AG04450 (cell line): ENCODE results near the gene ZNF451. TPM values are rescaled to one million over a fixed set of nuclear protein-coding genes. Genes with fewer than 3 reads are reported as not detected.
"Not testable (repeated sequence)": the region's sequence is repeated elsewhere in the genome, so short reads cannot be mapped to it uniquely, and the experiment has no call there.

Experiments used
- CTCF ChIA-PET: fragments of 300-600, 350-600 bp; formaldehyde crosslinking; extraction: SDS; loops from one replicate; lab custom pipeline; 2022; ENCODE audit warnings: antibody characterized with exemption, inconsistent platforms; lab: Charles Lee
- POLR2A ChIA-PET: fragments of 350-600 bp; formaldehyde crosslinking; extraction: SDS; loops from one replicate; lab custom pipeline; 2021; ENCODE audit warnings: antibody characterized with exemption, inconsistent platforms; lab: Yijun Ruan, JAX
- DNase-seq: peaks from one replicate; pipeline ENCODE4 v3.0.0-alpha.2; 2011; ENCODE audit warnings: low read depth, low spot score
- H3K27ac ChIP-seq: one replicate; pipeline ENCODE4 v1.5.1; 2012; ENCODE audit warnings: low read depth, low read length, control low read depth
- H3K27me3 ChIP-seq: one replicate; pipeline ENCODE4 v1.6.0; 2012; ENCODE audit warnings: low read length; ENCODE audit not compliant: control insufficient read depth, insufficient read depth
- H3K4me3 ChIP-seq: 2 replicates; pipeline ENCODE4 v1.5.1; 2011; ENCODE audit warnings: mild to moderate bottlenecking, low read depth, low read length, control low read depth
- H3K9me3 ChIP-seq: 2 replicates; pipeline ENCODE4 v1.5.1; 2012; ENCODE audit warnings: low read length; ENCODE audit not compliant: control insufficient read depth, insufficient read depth
- CTCF ChIP-seq: IDR thresholded peaks from 2 replicates; pipeline ENCODE4 v1.5.1; 2011; ENCODE audit warnings: low read depth, low read length, control low read depth, inconsistent platforms
- polyA plus RNA-seq: library from polyadenylated mRNA; depleted of rRNA; stranded (reverse); fragments of >200 nt; gene quantifications from 2 replicates; pipeline ENCODE4 v1.2.3, GENCODE V29; 2011

ZNF451 gene
- polyA plus RNA-seq, 1 experiment: 31.6 TPM

- H3K27me3 ChIP-seq: no peaks in the 10 kb centered on the region
- CTCF ChIA-PET: no interaction called here
- no peaks in the 10 kb centered on the region for H3K9me3 ChIP-seq
- H3K4me3 ChIP-seq: no peak overlapping the region
- no peak for TF ChIP-seq CTCF
- no peak overlapping the region for H3K27ac ChIP-seq
- POLR2A ChIA-PET: interaction anchor here (0.6 kb wide), 1 partner anchor 215 kb away, joined by 3 read pairs; no protein-coding TSS in a partner anchor
- DNase-seq: no peak
These were observed 4.5 kb upstream of the ZNF451 start for GRCh38 chr6:57085471-57085870.

- POLR2A ChIA-PET: no interaction called here
- Histone ChIP-seq H3K27ac (no peak overlapping the region), H3K4me3 (no peak overlapping the region), H3K9me3 (no peaks in the 10 kb centered on the region), H3K27me3 (no peaks in the 10 kb centered on the region)
- CTCF ChIA-PET: no interaction called here
- no peak for TF ChIP-seq CTCF
- no peak for DNase-seq
These were observed 3.1 kb upstream of the ZNF451 start for GRCh38 chr6:57086843-57087242.

- POLR2A ChIA-PET: interaction anchor here (0.8 kb wide), 1 partner anchor 48 kb away, joined by 6 read pairs; no protein-coding TSS in a partner anchor
- Histone ChIP-seq H3K27ac (no peak overlapping the region), H3K27me3 (no peaks in the 10 kb centered on the region), H3K9me3 (no peaks in the 10 kb centered on the region), H3K4me3 (no peak overlapping the region)
- TF ChIP-seq CTCF: no peak
- CTCF ChIA-PET: no interaction called here
- DNase-seq: no peak
These were observed 2.1 kb upstream of the ZNF451 start for GRCh38 chr6:57087916-57088315.

- Histone ChIP-seq H3K27ac (no peak overlapping the region), H3K27me3 (no peaks in the 10 kb centered on the region), H3K4me3 (peak overlapping the region; percentile 35), H3K9me3 (no peaks in the 10 kb centered on the region)
- ChIA-PET CTCF (no interaction called here), POLR2A (interaction anchor here (0.5 to 1.1 kb wide), 5 partner anchors 13 to 235 kb away, joined by 3 to 5 read pairs (median 3); partner anchors contain the start of gene BAG2)
- no peak for DNase-seq
- no peak for TF ChIP-seq CTCF
These were observed 723 bp upstream of the ZNF451 start for GRCh38 chr6:57089265-57089664.

GRCh38 chr6:57090458-57091067 lies 575 bp downstream of the ZNF451 start:
- CTCF ChIA-PET, H3K9me3 ChIP-seq, H3K27me3 ChIP-seq, POLR2A ChIA-PET, H3K27ac ChIP-seq, H3K4me3 ChIP-seq, DNase-seq: not testable (repeated sequence)

- CTCF ChIA-PET: interaction anchor here (2.3 kb wide), 1 partner anchor 189 kb away, joined by 10 read pairs; no protein-coding TSS in a partner anchor
- POLR2A ChIA-PET, H3K27me3 ChIP-seq, H3K27ac ChIP-seq, H3K9me3 ChIP-seq, DNase-seq: not testable (repeated sequence)
- peak overlapping the region; percentile 45 for H3K4me3 ChIP-seq
These were observed 1.4 kb downstream of the ZNF451 start for GRCh38 chr6:57091375-57091774.
